HepG2 (cell line): ENCODE results near the gene TCF25. TPM values are rescaled to one million over a fixed set of nuclear protein-coding genes. Genes with fewer than 3 reads are reported as not detected.
A peak's percentile ranks its signal among the peaks of the same experiment; 100 is the strongest.

Source experiments
- AKNA ChIP-seq: sonication (generic); formaldehyde crosslinking; IDR thresholded peaks from 2 replicates; pipeline ENCODE4 v1.4.0; 2020; ENCODE audit warnings: missing genetic modification reagents, borderline replicate concordance
- GLI4 ChIP-seq: sonication (generic); formaldehyde crosslinking; IDR thresholded peaks from 2 replicates; pipeline ENCODE4 v1.5.1; 2020; ENCODE audit warnings: missing genetic modification reagents, mild to moderate bottlenecking, moderate library complexity, borderline replicate concordance
- GRHL1 ChIP-seq: sonication (generic); formaldehyde crosslinking; conservative IDR thresholded peaks from 2 replicates; pipeline ENCODE4 v1.8.0; 2022; ENCODE audit warnings: missing genetic modification reagents
- HMG20B ChIP-seq: conservative IDR thresholded peaks from 2 replicates; pipeline ENCODE4 v1.6.1; 2016; ENCODE audit warnings: missing genetic modification reagents, missing compliant biosample characterization
- HOMEZ ChIP-seq: IDR thresholded peaks from 2 replicates; pipeline ENCODE4 v1.6.1; 2016; ENCODE audit warnings: low read depth
- LBX2 ChIP-seq: sonication (generic); formaldehyde crosslinking; IDR thresholded peaks from 2 replicates; pipeline ENCODE4 v1.5.0; 2020; ENCODE audit warnings: missing genetic modification reagents, mild to moderate bottlenecking, borderline replicate concordance
- MTA1 ChIP-seq: sonication (generic); formaldehyde crosslinking; IDR thresholded peaks from 2 replicates; pipeline ENCODE4 v1.4.0; 2020; ENCODE audit warnings: missing genetic modification reagents, mild to moderate bottlenecking, borderline replicate concordance
- SMARCC2 ChIP-seq: fragments of 450-650 bp; IDR thresholded peaks from 2 replicates; pipeline ENCODE4 v1.6.1; 2017; ENCODE audit warnings: antibody characterized with exemption, mild to moderate bottlenecking
- TMF1 ChIP-seq: sonication (generic); formaldehyde crosslinking; IDR thresholded peaks from 2 replicates; pipeline ENCODE4 v1.8.1; 2022; ENCODE audit warnings: low read depth, missing genetic modification reagents
- U2AF2 ChIP-seq: fragments of 200-400 bp; formaldehyde crosslinking; IDR thresholded peaks from 2 replicates; pipeline ENCODE4 v1.6.1; 2017; ENCODE audit warnings: low read depth, mild to moderate bottlenecking, low read length
- ZKSCAN5 ChIP-seq: sonication (generic); formaldehyde crosslinking; IDR thresholded peaks from 2 replicates; pipeline ENCODE4 v1.5.1; 2020; ENCODE audit warnings: mild to moderate bottlenecking, missing genetic modification reagents
- ZNF326 ChIP-seq: sonication (generic); formaldehyde crosslinking; IDR thresholded peaks from 2 replicates; pipeline ENCODE4 v1.4.0; 2020; ENCODE audit warnings: missing genetic modification reagents, borderline replicate concordance
- ZNF333 ChIP-seq: sonication (generic); formaldehyde crosslinking; IDR thresholded peaks from 2 replicates; pipeline ENCODE4 v1.4.0; 2020; ENCODE audit warnings: mild to moderate bottlenecking, missing genetic modification reagents, borderline replicate concordance
- ZNF383 ChIP-seq: sonication (generic); formaldehyde crosslinking; IDR thresholded peaks from 2 replicates; pipeline ENCODE4 v1.4.0; 2020; ENCODE audit warnings: missing genetic modification reagents, mild to moderate bottlenecking, borderline replicate concordance
- ZNF512 ChIP-seq: sonication (generic); formaldehyde crosslinking; IDR thresholded peaks from 2 replicates; pipeline ENCODE4 v1.4.0; 2020; ENCODE audit warnings: mild to moderate bottlenecking, missing genetic modification reagents
- ZNF546 ChIP-seq: sonication (generic); formaldehyde crosslinking; conservative IDR thresholded peaks from 2 replicates; pipeline ENCODE4 v1.8.1; 2023; ENCODE audit warnings: mild to moderate bottlenecking, missing genetic modification reagents
- ZNF615 ChIP-seq: sonication (generic); formaldehyde crosslinking; IDR thresholded peaks from 2 replicates; pipeline ENCODE4 v1.5.0; 2020; ENCODE audit warnings: mild to moderate bottlenecking, missing genetic modification reagents, borderline replicate concordance
- ZSCAN20 ChIP-seq: sonication (generic); formaldehyde crosslinking; IDR thresholded peaks from 2 replicates; pipeline ENCODE4 v1.4.0; 2020; ENCODE audit warnings: missing genetic modification reagents, mild to moderate bottlenecking, borderline replicate concordance
- polyA plus RNA-seq, 8 experiments: library from polyadenylated mRNA; depleted of rRNA in 3 of 8; stranded (reverse) in 7 of 8; unstranded in 1 of 8; fragments of >200 nt; fragmentation: Illumina TruSeq in 4 of 8; extraction: Trizol in 4 of 8; gene quantifications; 2 replicates each; pipeline versions ENCODE4 v1.2.1 to v1.2.3, GENCODE V29; 2011 to 2016; ENCODE audit warnings: low read depth in 4 of 8, missing spikeins in 1 of 8, mixed read lengths in 1 of 8; ENCODE audit not compliant: insufficient read depth in 1 of 8
- total RNA-seq, 5 experiments: library from RNA; depleted of rRNA; stranded (reverse); fragments of >200 nt; fragmentation: Illumina TruSeq; extraction: Trizol; gene quantifications; 2 replicates each; pipeline ENCODE4 v1.2.3, GENCODE V29; 2016; ENCODE audit warnings: low read depth in 1 of 5

TCF25 gene
- total and polyA plus RNA-seq, 2 of the 13 experiments (the other 11 are each of a cell fraction or from before 2014, with no cell fraction given) = 138 to 206 TPM

- TF ChIP-seq AKNA = no peak
- TF ChIP-seq ZKSCAN5 (CRISPR knock-in tag) = no peak
- peak; percentile 54; the same call in 1 of the 2 replicates for TF ChIP-seq MTA1 (CRISPR knock-in tag)
- no peak for TF ChIP-seq ZSCAN20 (CRISPR knock-in tag)
- no peak for TF ChIP-seq LBX2
- TF ChIP-seq ZNF546 = no peak
- no peak for TF ChIP-seq ZNF512
- no peak for TF ChIP-seq GRHL1 (CRISPR knock-in tag)
- no peak for TF ChIP-seq SMARCC2
- TF ChIP-seq ZNF333 (CRISPR knock-in tag) = no peak
- no peak for TF ChIP-seq HMG20B (CRISPR knock-in tag)
- no peak for TF ChIP-seq U2AF2
- TF ChIP-seq GLI4 (CRISPR knock-in tag) = no peak
- 0 out of 2 replicates have a peak, but pooled peaks have one; percentile 64 for TF ChIP-seq TMF1 (CRISPR knock-in tag)
- no peak for TF ChIP-seq ZNF326 (CRISPR knock-in tag)
- TF ChIP-seq ZNF383 (CRISPR knock-in tag) = no peak
- TF ChIP-seq ZNF615 (CRISPR knock-in tag) = no peak
- no peak for TF ChIP-seq HOMEZ (CRISPR knock-in tag)
These were observed 43.6 kb upstream of the TCF25 start (continued) for GRCh38 chr16:89829630-89830437.
